ENCODE measurements around the gene CFAP45. TPM values are rescaled to one million over a fixed set of nuclear protein-coding genes. Genes with fewer than 3 reads are reported as not detected.

Gene CFAP45
- total RNA-seq, 1 experiment from 2014 or later = 0.40 TPM

- ChIA-PET POLR2A (no interaction called here), CTCF (interaction anchor here (1.4 to 15.0 kb wide), 2 partner anchors 9 to 94 kb away, joined by 3 to 1396 read pairs; partner anchors contain the start of gene FCRL6)
- Mint-ChIP-seq H3K9me3 (ENCODE audit: unreplicated experiment) (no peaks in the 10 kb centered on the region), H3K27me3 (ENCODE audit: insufficient read depth, unreplicated experiment) (no peaks in the 10 kb centered on the region), H3K4me1 (ENCODE audit: insufficient read depth, unreplicated experiment) (peaks cover 10% of the 10 kb centered on the region), H3K36me3 (ENCODE audit: insufficient read depth, unreplicated experiment) (no peaks in the 10 kb centered on the region), H3K27ac (ENCODE audit: low read depth, unreplicated experiment) (no peak overlapping the region), H3K4me3 (ENCODE audit: unreplicated experiment) (no peak overlapping the region)
- intact Hi-C loops (cut with micrococcal nuclease) = no loop called here
- BruUV-seq (replicated peaks) = no TSS peak
- no peak for TF ChIP-seq CTCF (IDR thresholded peaks at IDR 0.05; ENCODE audit: unreplicated experiment)
- no peak for DNase-seq (ENCODE audit: unreplicated experiment)
Measured at GRCh38 chr1:159898527-159898926, 1.4 kb downstream of the CFAP45 start.

GRCh38 chr1:159897962-159898361, 2.0 kb downstream of the CFAP45 start:
- no peak overlapping the region for H3K27ac Mint-ChIP-seq (ENCODE audit: low read depth, unreplicated experiment)
- intact Hi-C loops (cut with micrococcal nuclease) = no loop called here
- H3K4me3 Mint-ChIP-seq (ENCODE audit: unreplicated experiment) = no peak overlapping the region
- no peaks in the 10 kb centered on the region for H3K36me3 Mint-ChIP-seq (ENCODE audit: insufficient read depth, unreplicated experiment)
- BruUV-seq (replicated peaks) = no TSS peak
- no peak for TF ChIP-seq CTCF (IDR thresholded peaks at IDR 0.05; ENCODE audit: unreplicated experiment)
- ChIA-PET POLR2A (no interaction called here), CTCF (interaction anchor here (1.0 to 15.0 kb wide), 5 partner anchors 8 to 107 kb away, joined by 3 to 1396 read pairs (median 142); partner anchors contain the start of gene FCRL6)
- no peaks in the 10 kb centered on the region for H3K9me3 Mint-ChIP-seq (ENCODE audit: unreplicated experiment)
- H3K27me3 Mint-ChIP-seq (ENCODE audit: insufficient read depth, unreplicated experiment) = no peaks in the 10 kb centered on the region
- no peak for DNase-seq (ENCODE audit: unreplicated experiment)
- peaks cover 10% of the 10 kb centered on the region for H3K4me1 Mint-ChIP-seq (ENCODE audit: insufficient read depth, unreplicated experiment)

- POLR2A ChIA-PET = interaction anchor here (0.6 to 0.9 kb wide), 4 partner anchors 16 to 115 kb away, joined by 3 to 5 read pairs (median 3); no protein-coding TSS in a partner anchor
- CTCF ChIA-PET = interaction anchor here (0.6 to 15.0 kb wide), 12 partner anchors 39 to 899 kb away, joined by 3 to 1396 read pairs (median 40); partner anchors contain the start of genes DUSP23 and FCRL6
- Mint-ChIP-seq H3K9me3 (ENCODE audit: unreplicated experiment) (no peaks in the 10 kb centered on the region), H3K27ac (ENCODE audit: low read depth, unreplicated experiment) (no peak overlapping the region), H3K4me1 (ENCODE audit: insufficient read depth, unreplicated experiment) (peaks cover 11% of the 10 kb centered on the region), H3K27me3 (ENCODE audit: insufficient read depth, unreplicated experiment) (no peaks in the 10 kb centered on the region), H3K4me3 (ENCODE audit: unreplicated experiment) (no peak overlapping the region), H3K36me3 (ENCODE audit: insufficient read depth, unreplicated experiment) (no peaks in the 10 kb centered on the region)
- DNase-seq (ENCODE audit: unreplicated experiment) = no peak
- no peak for TF ChIP-seq CTCF (IDR thresholded peaks at IDR 0.05; ENCODE audit: unreplicated experiment)
- no TSS peak for BruUV-seq (replicated peaks)
- intact Hi-C loops (cut with micrococcal nuclease) = no loop called here
Measured at GRCh38 chr1:159896546-159896930, 3.4 kb downstream of the CFAP45 start.

GRCh38 chr1:159895836-159896545, 4.0 kb downstream of the CFAP45 start:
- ChIA-PET CTCF (interaction anchor here (0.6 to 15.0 kb wide), 18 partner anchors 8 to 769 kb away, joined by 3 to 1396 read pairs (median 110); partner anchors contain the start of genes DUSP23, FCRL6 and TAGLN2), POLR2A (interaction anchor here (0.6 to 0.9 kb wide), 6 partner anchors 17 to 735 kb away, joined by 3 to 5 read pairs (median 3); no protein-coding TSS in a partner anchor)
- no TSS peak for BruUV-seq (replicated peaks)
- Mint-ChIP-seq H3K27me3 (ENCODE audit: insufficient read depth, unreplicated experiment) (no peaks in the 10 kb centered on the region), H3K9me3 (ENCODE audit: unreplicated experiment) (no peaks in the 10 kb centered on the region), H3K36me3 (ENCODE audit: insufficient read depth, unreplicated experiment) (no peaks in the 10 kb centered on the region), H3K4me3 (ENCODE audit: unreplicated experiment) (no peak overlapping the region), H3K27ac (ENCODE audit: low read depth, unreplicated experiment) (no peak overlapping the region), H3K4me1 (ENCODE audit: insufficient read depth, unreplicated experiment) (peaks cover 15% of the 10 kb centered on the region)
- intact Hi-C loops (cut with micrococcal nuclease) = no loop called here
- no peak for TF ChIP-seq CTCF (IDR thresholded peaks at IDR 0.05; ENCODE audit: unreplicated experiment)
- DNase-seq (ENCODE audit: unreplicated experiment) = no peak

Data from MCF 10A (cell line).